Cardiac muscle cell (in vitro differentiated cells and primary cell): Measurements from ENCODE around the gene CASP8. TPM values are rescaled to one million over a fixed set of nuclear protein-coding genes. Genes with fewer than 3 reads are reported as not detected.

ENCODE experiments used
- DNase-seq, 2 donors: peaks; one replicate each; pipeline versions ENCODE4 v3.0.0 to v3.0.0-alpha.2; 2010 to 2017; ENCODE audit warnings: low read depth in 1 of 2, low spot score in 1 of 2
- H3K27ac ChIP-seq: fragments of 200-600 bp; sonication (generic); 2 replicates; pipeline ENCODE4 v1.5.1; 2016
- H3K27me3 ChIP-seq: fragments of 200-600 bp; sonication (generic); 2 replicates; pipeline ENCODE4 v1.6.0; 2016; ENCODE audit warnings: control low read depth
- H3K36me3 ChIP-seq: fragments of 200-600 bp; sonication (generic); 2 replicates; pipeline ENCODE4 v1.5.1; 2016; ENCODE audit warnings: control low read depth
- H3K4me1 ChIP-seq: fragments of 200-600 bp; sonication (generic); 2 replicates; pipeline ENCODE4 v1.8.1; 2017; ENCODE audit warnings: low read depth, mild to moderate bottlenecking, mixed run types
- H3K4me3 ChIP-seq: fragments of 200-600 bp; sonication (generic); 2 replicates; pipeline ENCODE4 v1.5.1; 2016; ENCODE audit warnings: mild to moderate bottlenecking
- H3K9me3 ChIP-seq: fragments of 200-600 bp; sonication (generic); 2 replicates; pipeline ENCODE4 v1.5.1; 2017; ENCODE audit warnings: low read depth, mild to moderate bottlenecking, control low read depth
- polyA plus RNA-seq: library from polyadenylated mRNA; unstranded; fragments of >200 nt; fragmentation: Nextera tagmentation; extraction: Ambion mirVana; gene quantifications from 2 replicates; pipeline ENCODE4 v1.2.1, GENCODE V29; 2016
- total RNA-seq: library from RNA; depleted of rRNA; stranded (reverse); fragments of >200 nt; gene quantifications from 2 replicates; pipeline ENCODE4 v1.2.3, GENCODE V29; 2016
- TF ChIP-seq, protein P1 (sequence below): IDR thresholded peaks from 2 replicates; pipeline ENCODE4 v1.5.1; 2012; ENCODE audit warnings: low read depth, mild to moderate bottlenecking, low read length

CASP8 gene
- total RNA-seq, result 0.18 and 0.81 TPM in 2 replicates
- polyA plus RNA-seq, result 0.13 and 0.97 TPM in 2 replicates

DNA sequence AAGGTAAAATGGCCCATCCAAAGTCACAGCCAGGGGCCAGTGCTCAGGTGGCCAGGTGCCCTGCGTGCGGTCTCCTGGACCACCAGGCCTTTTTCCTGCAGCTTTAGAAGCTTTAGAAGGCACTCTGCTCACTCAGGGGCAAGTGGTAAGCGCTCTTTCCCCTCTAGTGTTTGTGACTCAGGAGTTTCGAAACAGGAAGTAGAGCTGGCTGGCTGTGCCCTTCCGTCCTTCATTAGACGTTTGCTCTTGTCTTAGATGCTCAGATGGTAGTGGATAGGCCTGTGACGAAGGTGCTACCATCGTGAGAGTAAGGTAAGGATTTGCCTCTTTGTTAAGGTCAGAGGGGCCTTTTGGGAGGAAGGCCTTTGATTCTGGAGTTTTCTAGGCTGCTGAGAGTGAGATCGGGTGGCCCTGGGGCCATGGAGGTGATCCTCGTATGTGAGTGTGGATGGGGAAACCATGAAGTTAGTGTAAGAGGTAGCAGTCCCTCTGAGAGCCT, at the start of gene CASP8:
CASP8 (plus strand) TSS at position 235 of the 499 bp plus-strand sequence. CDS start 5,951 bp downstream, outside the sequence.
- peak in 1 of 2 donors; percentile 76 for DNase-seq
- no peaks in the 10 kb centered on the region for H3K36me3 ChIP-seq
- TF ChIP-seq, protein P1, sequence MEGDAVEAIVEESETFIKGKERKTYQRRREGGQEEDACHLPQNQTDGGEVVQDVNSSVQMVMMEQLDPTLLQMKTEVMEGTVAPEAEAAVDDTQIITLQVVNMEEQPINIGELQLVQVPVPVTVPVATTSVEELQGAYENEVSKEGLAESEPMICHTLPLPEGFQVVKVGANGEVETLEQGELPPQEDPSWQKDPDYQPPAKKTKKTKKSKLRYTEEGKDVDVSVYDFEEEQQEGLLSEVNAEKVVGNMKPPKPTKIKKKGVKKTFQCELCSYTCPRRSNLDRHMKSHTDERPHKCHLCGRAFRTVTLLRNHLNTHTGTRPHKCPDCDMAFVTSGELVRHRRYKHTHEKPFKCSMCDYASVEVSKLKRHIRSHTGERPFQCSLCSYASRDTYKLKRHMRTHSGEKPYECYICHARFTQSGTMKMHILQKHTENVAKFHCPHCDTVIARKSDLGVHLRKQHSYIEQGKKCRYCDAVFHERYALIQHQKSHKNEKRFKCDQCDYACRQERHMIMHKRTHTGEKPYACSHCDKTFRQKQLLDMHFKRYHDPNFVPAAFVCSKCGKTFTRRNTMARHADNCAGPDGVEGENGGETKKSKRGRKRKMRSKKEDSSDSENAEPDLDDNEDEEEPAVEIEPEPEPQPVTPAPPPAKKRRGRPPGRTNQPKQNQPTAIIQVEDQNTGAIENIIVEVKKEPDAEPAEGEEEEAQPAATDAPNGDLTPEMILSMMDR, result no peak
- H3K9me3 ChIP-seq, result no peaks in the 10 kb centered on the region
- no peaks in the 10 kb centered on the region for H3K4me1 ChIP-seq
- H3K4me3 ChIP-seq, result no peak within 1 kb of the TSS
- H3K27ac ChIP-seq, result no peak within 1 kb of the TSS
- no peaks in the 10 kb centered on the region for H3K27me3 ChIP-seq

DNA sequence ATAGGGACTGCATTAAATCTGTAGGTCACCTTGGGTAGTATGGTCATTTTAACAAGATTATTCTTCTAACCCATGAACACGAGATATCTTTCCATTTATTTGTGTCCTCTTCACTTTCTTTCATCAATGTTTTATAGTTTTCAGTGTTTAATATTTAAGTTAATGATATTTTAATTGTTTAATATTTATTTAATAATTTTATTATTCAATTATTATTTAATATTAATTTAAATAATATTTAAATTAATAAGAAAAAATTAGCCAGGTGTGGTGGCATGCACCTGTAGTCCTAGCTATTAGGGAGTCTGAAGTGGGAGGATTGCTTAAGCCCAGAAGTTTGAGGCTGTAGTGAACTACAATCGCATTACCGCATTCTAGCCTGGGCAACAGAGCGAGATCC, 44.4 kb upstream of the CASP8 start:
- DNase-seq, result no peak
- Histone ChIP-seq H3K9me3 (no peaks in the 10 kb centered on the region), H3K4me3 (no peak overlapping the region), H3K27me3 (no peaks in the 10 kb centered on the region), H3K4me1 (no peaks in the 10 kb centered on the region), H3K36me3 (no peaks in the 10 kb centered on the region), H3K27ac (no peak overlapping the region)
- TF ChIP-seq, protein P1, result no peak

DNA sequence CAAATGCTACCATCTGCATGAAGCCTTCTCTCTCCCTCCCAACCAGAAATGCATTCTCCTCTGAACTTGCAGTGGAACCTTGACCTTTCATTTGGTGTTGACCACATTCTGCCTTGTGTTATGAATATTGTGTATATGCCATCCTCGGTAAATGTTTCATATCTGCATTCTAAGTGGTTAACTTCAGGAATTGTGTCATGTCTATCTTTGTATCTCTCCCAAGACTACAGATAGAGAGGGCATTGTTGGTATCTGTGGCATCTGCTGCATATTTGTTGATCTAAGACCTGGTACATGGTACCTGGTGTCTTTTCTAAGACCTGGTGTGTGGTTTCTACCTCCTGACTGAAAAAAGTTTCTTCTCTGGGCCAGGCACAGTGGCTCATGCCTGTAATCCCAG, 43.4 kb upstream of the CASP8 start:
- no peak for DNase-seq
- Histone ChIP-seq H3K9me3 (no peaks in the 10 kb centered on the region), H3K27ac (no peak overlapping the region), H3K4me3 (no peak overlapping the region), H3K36me3 (no peaks in the 10 kb centered on the region), H3K4me1 (no peaks in the 10 kb centered on the region), H3K27me3 (no peaks in the 10 kb centered on the region)
- TF ChIP-seq, protein P1, result no peak

DNA sequence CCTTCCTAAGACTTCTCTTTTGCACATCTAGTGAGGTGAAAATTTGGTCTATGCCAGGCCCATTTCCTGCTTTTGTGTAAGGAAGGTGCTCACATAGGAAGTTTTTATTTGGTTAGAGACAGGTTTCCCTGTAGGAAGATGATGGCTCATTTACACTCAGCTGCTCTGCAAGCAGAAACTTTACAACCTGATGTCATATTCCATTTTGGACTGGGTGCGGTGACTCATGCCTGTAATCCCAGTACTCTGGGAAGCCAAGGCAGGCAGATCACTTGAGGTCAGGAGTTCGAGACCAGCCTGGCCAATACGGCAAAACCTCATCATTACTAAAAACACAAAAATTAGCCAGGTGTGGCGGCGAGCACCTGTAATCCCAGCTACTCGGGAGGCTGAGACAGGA, 41.6 kb upstream of the CASP8 start:
- H3K9me3 ChIP-seq, result no peaks in the 10 kb centered on the region
- H3K27ac ChIP-seq, result no peak overlapping the region
- no peaks in the 10 kb centered on the region for H3K27me3 ChIP-seq
- no peaks in the 10 kb centered on the region for H3K4me1 ChIP-seq
- H3K4me3 ChIP-seq, result no peak overlapping the region
- DNase-seq, result no peak
- TF ChIP-seq, protein P1, result no peak
- no peaks in the 10 kb centered on the region for H3K36me3 ChIP-seq

DNA sequence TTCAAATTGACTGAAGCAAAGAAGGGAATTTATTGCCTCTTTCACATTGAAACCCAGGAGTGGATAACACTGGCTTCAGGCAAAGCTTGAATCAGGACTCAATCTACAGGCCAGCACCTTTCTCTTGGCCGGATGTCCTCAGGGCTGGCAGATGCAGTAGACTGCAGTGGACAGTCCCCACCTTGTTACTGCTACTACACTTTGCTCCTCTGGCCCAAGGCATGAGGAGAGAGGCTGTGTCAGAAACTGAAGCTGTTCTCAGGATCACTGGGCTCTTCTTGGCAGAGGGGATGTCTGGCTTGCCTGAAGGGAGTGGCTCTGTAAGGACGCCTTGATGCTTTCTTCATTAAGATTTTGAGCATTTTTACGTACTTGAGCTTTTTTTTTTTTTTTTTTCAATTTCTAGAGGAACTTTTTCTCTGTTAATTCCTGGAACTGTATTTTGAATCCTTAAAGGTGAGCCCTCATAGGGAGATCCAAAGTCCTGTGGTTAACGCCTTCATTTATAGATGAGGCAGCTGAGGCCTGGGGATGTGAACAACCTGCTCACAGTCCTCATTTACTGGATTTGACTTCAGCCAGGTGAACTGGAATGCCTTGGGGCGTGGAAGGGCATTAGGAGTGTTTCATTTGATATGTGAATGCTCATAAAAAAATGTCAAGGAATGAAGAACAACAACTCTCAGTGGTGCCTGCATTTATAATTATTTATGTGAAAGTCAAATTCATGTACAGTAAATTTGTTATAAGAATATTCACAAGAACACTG, 40.8 kb upstream of the CASP8 start:
- no peaks in the 10 kb centered on the region for H3K4me1 ChIP-seq
- TF ChIP-seq, protein P1, result no peak
- no peaks in the 10 kb centered on the region for H3K36me3 ChIP-seq
- peak overlapping the region; percentile 48 for H3K27ac ChIP-seq
- no peak for DNase-seq
- no peak overlapping the region for H3K4me3 ChIP-seq
- H3K9me3 ChIP-seq, result no peaks in the 10 kb centered on the region
- H3K27me3 ChIP-seq, result no peaks in the 10 kb centered on the region
